ENCODE data around the gene UBXN11.
A peak's percentile ranks its signal among the peaks of the same experiment; 100 is the strongest.
"Not testable (repeated sequence)": the region's sequence is repeated elsewhere in the genome, so short reads cannot be mapped to it uniquely, and the experiment has no call there.

The UBXN11 gene

GRCh38 chr1:26336477-26337205 is 30.2 kb upstream of the UBXN11 start:
- DNase-seq (ENCODE audit: low read depth), result peak; percentile 71

DNA sequence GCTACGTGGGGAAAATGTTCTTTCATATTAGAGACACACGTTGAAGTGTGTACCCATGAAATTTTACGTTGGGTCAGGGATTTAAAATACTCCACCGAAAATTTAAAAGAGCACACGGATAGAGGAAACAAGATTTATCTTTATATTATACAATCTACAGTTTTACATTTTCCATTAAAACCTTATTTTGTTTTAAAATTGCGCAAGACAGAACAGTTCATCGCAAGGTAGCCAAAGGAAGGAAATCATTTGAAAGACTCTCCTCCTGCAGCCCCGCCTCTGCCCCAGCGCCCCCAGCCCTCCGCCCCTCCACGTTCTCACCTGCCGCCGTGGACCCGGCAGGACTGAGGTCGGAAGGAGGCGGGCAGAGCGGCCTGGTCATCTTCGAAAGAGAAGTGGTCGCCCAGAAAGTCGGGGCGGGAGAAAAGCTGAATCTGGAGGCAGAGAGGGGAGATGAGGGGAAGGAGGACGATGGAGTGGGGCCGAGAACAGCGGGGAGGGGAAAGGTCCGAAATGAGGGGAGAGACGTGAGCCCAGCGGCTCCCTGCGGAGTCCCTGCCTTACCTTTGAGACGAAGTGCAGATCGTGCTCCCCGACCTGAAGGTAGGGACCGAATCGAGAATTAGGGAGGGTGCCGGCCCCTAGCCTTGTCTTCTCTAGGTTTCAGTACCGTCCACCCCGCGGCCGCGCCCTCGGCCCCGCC is 29.5 kb upstream of the UBXN11 start:
- no peak for DNase-seq (ENCODE audit: low read depth)

GRCh38 chr1:26333312-26333711 is 26.9 kb upstream of the UBXN11 start:
- DNase-seq (ENCODE audit: low read depth), result not testable (repeated sequence)

GRCh38 chr1:26330276-26330675 is 23.8 kb upstream of the UBXN11 start:
- no peak for DNase-seq (ENCODE audit: low read depth)

DNA sequence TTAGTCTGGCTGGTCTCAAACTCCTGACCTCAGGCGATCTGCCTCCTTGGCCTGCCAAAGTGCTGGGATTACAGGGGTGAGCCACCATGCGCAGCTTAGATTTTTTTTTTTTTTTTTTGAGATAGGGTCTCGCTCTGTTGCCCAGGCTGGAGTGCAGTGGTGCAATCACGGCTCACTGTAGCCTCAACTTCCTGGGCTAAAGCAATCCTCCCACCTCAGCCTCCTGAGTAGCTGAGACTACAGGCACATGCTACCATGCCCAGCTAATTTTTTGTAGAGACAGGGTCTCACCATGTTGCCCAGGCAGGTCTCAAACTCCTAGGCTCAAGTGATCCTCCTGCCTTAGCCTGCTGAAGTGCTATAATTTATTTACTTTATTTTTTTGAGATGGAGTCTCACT is 22.9 kb upstream of the UBXN11 start:
- DNase-seq (ENCODE audit: low read depth), result not testable (repeated sequence)

DNA sequence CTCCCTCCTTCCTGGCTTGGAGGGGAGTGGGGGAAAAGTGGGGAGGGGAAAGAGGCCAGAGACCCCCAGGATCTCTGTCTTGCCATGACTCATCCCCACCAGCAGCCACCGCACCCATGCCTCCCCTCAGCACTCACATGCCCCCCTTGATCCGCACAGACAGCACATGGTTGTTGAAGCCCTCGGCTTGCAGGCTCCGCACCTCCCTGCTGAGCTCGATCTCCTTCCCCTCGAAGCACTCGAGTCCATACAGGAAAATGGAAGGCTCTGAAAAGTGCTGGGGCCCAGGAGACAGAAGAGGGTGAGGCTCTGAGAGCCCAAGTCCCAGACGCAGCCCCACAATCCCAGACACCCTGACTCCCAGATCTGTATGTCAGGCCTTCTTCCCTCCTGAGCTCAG is 22.2 kb upstream of the UBXN11 start:
- no peak for DNase-seq (ENCODE audit: low read depth)

DNA sequence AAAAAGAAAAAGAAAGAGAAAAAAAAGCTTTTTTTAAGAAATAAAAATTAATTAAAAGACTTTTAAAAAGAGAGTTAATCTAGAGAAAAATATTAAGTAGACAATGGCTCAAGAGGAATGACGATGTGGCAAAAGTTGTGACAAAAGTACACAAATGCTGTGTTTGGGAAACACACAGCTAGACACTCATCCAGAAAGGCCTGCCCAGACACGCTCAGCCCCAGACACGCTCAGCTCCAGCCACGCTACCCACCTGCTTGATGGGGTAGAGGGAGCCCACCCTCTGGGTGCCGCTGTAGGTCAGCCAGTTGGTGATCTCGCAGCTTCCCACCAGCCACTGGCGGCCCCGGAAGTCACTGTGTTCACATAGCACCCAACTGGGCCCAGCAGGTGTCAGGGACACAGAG is 21.5 kb upstream of the UBXN11 start:
- DNase-seq (ENCODE audit: low read depth), result no peak

GRCh38 chr1:26324550-26324949 is 18.1 kb upstream of the UBXN11 start:
- no peak for DNase-seq (ENCODE audit: low read depth)

DNA sequence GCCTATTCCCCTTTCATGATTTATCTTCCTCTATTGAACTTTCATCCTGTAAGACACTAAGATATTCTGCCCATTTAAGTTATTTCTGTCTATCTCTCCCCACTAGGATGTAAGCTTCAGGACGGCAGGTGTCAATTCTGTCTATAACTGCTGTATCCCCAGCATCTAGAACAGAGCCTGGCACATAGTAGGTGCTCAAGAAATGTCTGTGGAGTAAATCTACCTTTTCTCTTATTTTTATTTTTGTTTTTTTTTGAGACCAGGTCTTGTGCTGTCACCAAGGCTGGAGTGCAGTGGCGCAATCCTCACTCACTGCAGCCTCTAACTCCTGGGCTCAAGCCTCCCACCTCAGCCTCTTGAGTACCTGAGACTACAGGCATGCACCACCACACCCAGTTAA is 16.9 kb upstream of the UBXN11 start:
- no peak for DNase-seq (ENCODE audit: low read depth)

GRCh38 chr1:26322042-26322331 is 15.6 kb upstream of the UBXN11 start:
- no peak for DNase-seq (ENCODE audit: low read depth)

- peak; percentile 98 for DNase-seq (ENCODE audit: low read depth)
These were observed 15.0 kb upstream of the UBXN11 start for GRCh38 chr1:26321315-26322041.

DNA sequence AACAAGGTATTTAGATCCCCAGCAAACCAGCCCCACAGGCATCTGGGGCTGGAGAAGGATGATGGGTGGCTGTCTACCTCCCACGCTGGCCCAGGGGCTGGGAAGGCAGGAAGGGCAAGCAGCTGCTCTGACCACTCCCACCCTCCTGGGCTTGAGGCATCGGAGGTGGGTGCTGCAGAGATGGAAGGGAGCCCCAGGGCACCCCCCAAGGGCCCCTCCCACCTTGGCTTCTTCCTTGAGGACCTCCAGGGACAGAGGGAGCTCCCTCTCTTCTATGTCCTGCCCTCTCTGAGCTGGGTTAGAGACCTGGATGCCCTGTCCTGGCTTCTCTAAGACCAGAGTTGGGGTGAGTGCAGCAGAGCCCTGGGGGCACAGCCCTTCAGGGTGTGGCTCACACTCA is 14.5 kb upstream of the UBXN11 start:
- no peak for DNase-seq (ENCODE audit: low read depth)

DNA sequence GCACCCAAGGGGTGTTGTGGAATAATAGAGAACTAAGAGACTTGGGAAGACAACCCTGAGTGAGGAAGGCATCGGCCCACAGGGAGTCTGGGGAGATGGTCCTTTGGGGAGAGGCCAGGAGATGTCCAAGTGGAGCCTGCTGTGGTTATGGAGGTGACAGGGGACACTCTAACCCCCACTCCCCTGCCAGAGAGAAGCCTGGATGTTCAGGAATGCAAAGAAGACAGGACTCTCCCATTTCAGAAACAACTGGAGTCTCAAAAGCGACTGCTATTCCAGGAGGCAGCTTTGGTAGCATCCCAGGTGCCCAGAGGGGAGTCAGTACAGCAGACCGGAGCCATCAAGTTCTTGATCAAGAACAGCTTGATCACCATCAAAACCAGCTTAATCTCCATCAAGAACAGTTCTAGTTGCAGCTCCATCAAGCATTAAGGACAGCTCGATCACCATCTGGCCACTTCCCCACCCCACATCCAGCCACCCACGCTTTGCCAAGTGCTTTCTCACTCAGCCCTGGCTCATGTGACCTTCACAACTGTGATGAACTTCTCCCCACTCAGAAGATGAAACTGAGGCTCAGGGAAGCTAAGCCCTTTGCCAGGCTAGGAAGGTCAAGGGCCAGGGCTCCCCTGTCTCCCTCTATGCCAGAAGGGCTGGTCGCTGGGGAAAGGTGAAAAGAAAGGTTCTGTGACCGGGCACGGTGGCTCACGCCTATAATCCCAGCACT is 12.1 kb upstream of the UBXN11 start:
- DNase-seq (ENCODE audit: low read depth), result no peak

DNA sequence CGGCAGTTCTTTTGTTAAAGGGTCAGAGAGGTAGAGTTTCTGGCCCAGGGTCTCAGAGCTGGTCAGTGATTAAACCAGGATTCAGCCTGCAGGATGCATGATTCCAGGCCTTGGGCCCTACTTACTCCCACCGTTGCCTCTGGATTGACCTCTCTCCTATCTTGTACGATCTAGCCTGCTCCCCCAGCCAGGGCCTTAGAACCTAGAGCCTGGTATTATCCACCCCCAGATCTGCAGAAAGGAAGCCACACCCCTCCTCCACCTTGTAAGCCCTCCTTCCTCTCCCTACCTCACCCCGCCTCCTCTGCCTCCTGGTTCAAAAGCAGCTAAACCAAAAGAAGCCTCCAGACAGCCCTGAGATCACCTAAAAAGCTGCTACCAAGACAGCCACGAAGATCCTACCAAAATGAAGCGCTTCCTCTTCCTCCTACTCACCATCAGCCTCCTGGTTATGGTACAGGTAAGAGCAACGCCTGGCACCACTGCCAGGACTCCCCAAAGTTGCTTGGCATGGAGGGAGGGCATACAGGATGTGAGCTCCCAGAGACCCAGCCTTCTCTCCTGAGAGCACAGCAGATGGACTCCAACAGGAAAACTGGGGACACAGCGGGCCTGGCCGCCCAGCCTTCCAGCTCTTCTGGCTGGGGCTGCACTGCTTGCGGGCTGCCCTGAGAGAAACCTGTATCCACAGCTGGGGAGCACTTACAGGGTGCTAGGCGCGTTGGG is 11.3 kb upstream of the UBXN11 start, which contains the start of gene CD52:
CD52 (plus strand) TSS at position 347 of the 726 bp plus-strand sequence; CDS start at position 407, 60 bp downstream.
- DNase-seq (ENCODE audit: low read depth), result peak; percentile 36

- no peak for DNase-seq (ENCODE audit: low read depth)
These were observed 10.7 kb upstream of the UBXN11 start for GRCh38 chr1:26317146-26317545.

GRCh38 chr1:26315874-26316850 is 9.7 kb upstream of the UBXN11 start:
- DNase-seq (ENCODE audit: low read depth), result no peak

- no peak for DNase-seq (ENCODE audit: low read depth)
These were observed 8.1 kb upstream of the UBXN11 start for GRCh38 chr1:26314501-26314900.

- not testable (repeated sequence) for DNase-seq (ENCODE audit: low read depth)
These were observed 1.8 kb upstream of the UBXN11 start for GRCh38 chr1:26307966-26308899.

DNA sequence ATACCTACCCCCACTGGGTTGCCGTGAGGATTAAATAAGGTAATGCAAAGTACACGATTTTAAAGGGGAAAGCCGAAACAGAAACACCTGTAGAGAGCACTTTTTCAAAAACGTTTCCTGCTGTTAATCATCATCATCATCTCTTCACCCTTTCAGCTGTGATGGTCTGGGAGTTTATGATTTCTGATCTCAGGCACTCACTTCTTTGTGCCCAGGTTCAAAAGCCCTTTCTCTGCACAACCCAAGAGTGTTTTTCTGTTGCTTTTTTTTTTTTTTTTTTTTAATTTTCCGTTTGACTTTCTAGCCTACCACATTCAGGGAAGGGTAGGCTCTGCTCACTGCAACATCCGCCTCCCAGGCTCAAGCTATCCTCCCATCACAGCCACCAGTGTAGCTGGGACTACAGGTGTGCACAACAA is 936 bp upstream of the UBXN11 start:
- DNase-seq (ENCODE audit: low read depth), result no peak
